RCC 7860 (cell line): Measurements from ENCODE around the gene TOP2B.

Source experiments
- DNase-seq: peaks from one replicate; pipeline ENCODE4 v3.0.0-alpha.2; 2015; ENCODE audit warnings: low spot score
- FAIRE-seq: peaks from 2 replicates; lab custom pipeline; 2012; peaks lifted over from hg19 to GRCh38; lab: Jason Lieb, UNC

The TOP2B gene

GRCh38 chr3:25584011-25584789, 80.5 kb downstream of the TOP2B start:
- FAIRE-seq, result no peak

GRCh38 chr3:25583343-25583742, 81.4 kb downstream of the TOP2B start:
- FAIRE-seq (no peak), DNase-seq (no peak)

More at GRCh38 chr3:25584011-25584789, 80.5 kb downstream of the TOP2B start:
- DNase-seq, result no peak

- DNase-seq (peak; percentile 94), FAIRE-seq (peak; percentile 94)
Measured at GRCh38 chr3:25582242-25582641, 82.5 kb downstream of the TOP2B start.

GRCh38 chr3:25581823-25582222, 82.9 kb downstream of the TOP2B start:
- no peak for FAIRE-seq
- no peak for DNase-seq

GRCh38 chr3:25581335-25581734, 83.4 kb downstream of the TOP2B start:
- FAIRE-seq, result no peak
- DNase-seq, result no peak

- DNase-seq (no peak), FAIRE-seq (no peak)
Measured at GRCh38 chr3:25580534-25580933, 84.2 kb downstream of the TOP2B start.

GRCh38 chr3:25578059-25578458, 86.6 kb downstream of the TOP2B start:
- DNase-seq, result no peak
- FAIRE-seq, result no peak

GRCh38 chr3:25576831-25577454, 87.8 kb downstream of the TOP2B start:
- no peak for DNase-seq
- FAIRE-seq, result no peak

GRCh38 chr3:25576146-25576545, 88.6 kb downstream of the TOP2B start:
- FAIRE-seq (no peak), DNase-seq (no peak)

- FAIRE-seq (no peak), DNase-seq (no peak)
Measured at GRCh38 chr3:25575001-25575400, 89.7 kb downstream of the TOP2B start.

GRCh38 chr3:25574172-25574765, 90.4 kb downstream of the TOP2B start:
- no peak for DNase-seq
- FAIRE-seq, result no peak

- FAIRE-seq, result no peak
- peak; percentile 72 for DNase-seq
Measured at GRCh38 chr3:25573386-25574171, 91.1 kb downstream of the TOP2B start.

GRCh38 chr3:25572919-25573385, 91.8 kb downstream of the TOP2B start:
- DNase-seq, result peak; percentile 80

GRCh38 chr3:25572336-25572735, 92.4 kb downstream of the TOP2B start:
- FAIRE-seq, result no peak

More at GRCh38 chr3:25572919-25573385, 91.8 kb downstream of the TOP2B start:
- FAIRE-seq, result no peak

GRCh38 chr3:25571285-25571684, 93.4 kb downstream of the TOP2B start:
- DNase-seq (no peak), FAIRE-seq (no peak)

More at GRCh38 chr3:25572336-25572735, 92.4 kb downstream of the TOP2B start:
- peak; percentile 45 for DNase-seq

- FAIRE-seq (no peak), DNase-seq (no peak)
Measured at GRCh38 chr3:25568525-25569078, 96.1 kb downstream of the TOP2B start.

- DNase-seq, result no peak
- no peak for FAIRE-seq
Measured at GRCh38 chr3:25567806-25568524, 96.7 kb downstream of the TOP2B start.

GRCh38 chr3:25567388-25567787, 97.3 kb downstream of the TOP2B start:
- FAIRE-seq (no peak), DNase-seq (no peak)

- no peak for FAIRE-seq
Measured at GRCh38 chr3:25566358-25566920, 98.3 kb downstream of the TOP2B start.

GRCh38 chr3:25565807-25566206, 98.9 kb downstream of the TOP2B start:
- FAIRE-seq, result no peak

More at GRCh38 chr3:25566358-25566920, 98.3 kb downstream of the TOP2B start:
- DNase-seq, result no peak

More at GRCh38 chr3:25565807-25566206, 98.9 kb downstream of the TOP2B start:
- no peak for DNase-seq
